OCI-LY3 (cell line): ENCODE data around the gene NRXN3.

ENCODE experiments used
- H2AFZ ChIP-seq: fragments of 200-600, 300-600 bp; shearing (Covaris generic); 2 replicates; pipeline ENCODE4 v1.6.0; 2014; ENCODE audit warnings: antibody characterized with exemption, low read depth, low read length
- H3K27ac ChIP-seq: fragments of 200-600, 300-600 bp; sonication (generic); 2 replicates; pipeline ENCODE4 v1.5.1; 2014; ENCODE audit warnings: mild to moderate bottlenecking, low read length, moderate library complexity, mixed read lengths
- H3K27me3 ChIP-seq: fragments of 200-600, 300-600 bp; sonication (generic); 2 replicates; pipeline ENCODE4 v1.6.1; 2014; ENCODE audit warnings: low read depth, low read length, mixed read lengths
- H3K36me3 ChIP-seq: fragments of 200-600, 300-600 bp; sonication (generic); replicated peaks from 2 replicates; pipeline ENCODE3; 2014; ENCODE audit warnings: low read depth, low read length, mixed read lengths
- H3K4me1 ChIP-seq: fragments of 300-600, 200-600 bp; sonication (generic); 2 replicates; pipeline ENCODE4 v1.6.1; 2014; ENCODE audit warnings: low read length, mixed read lengths
- H3K4me2 ChIP-seq: fragments of 200-600, 300-600 bp; sonication (generic); 2 replicates; pipeline ENCODE4 v1.6.1; 2014; ENCODE audit warnings: low read length, mixed read lengths
- H3K4me3 ChIP-seq: fragments of 300-600, 200-600 bp; sonication (generic); 2 replicates; pipeline ENCODE4 v1.5.1; 2014; ENCODE audit warnings: antibody characterized with exemption, mild to moderate bottlenecking, low read length, moderate library complexity
- H3K79me2 ChIP-seq: fragments of 300-600, 200-600 bp; shearing (Covaris generic); 2 replicates; pipeline ENCODE4 v1.6.1; 2014; ENCODE audit warnings: mild to moderate bottlenecking, low read length, mixed read lengths
- H3K9ac ChIP-seq: fragments of 300-600, 200-600 bp; shearing (Covaris generic); 2 replicates; pipeline ENCODE4 v1.6.0; 2014; ENCODE audit warnings: mild to moderate bottlenecking, low read length, moderate library complexity
- H3K9me3 ChIP-seq: fragments of 200-600, 300-600 bp; shearing (Covaris generic); 2 replicates; pipeline ENCODE4 v1.6.1; 2014; ENCODE audit warnings: low read length, mixed read lengths; ENCODE audit not compliant: insufficient read depth
- H4K20me1 ChIP-seq: fragments of 200-600, 300-600 bp; sonication (generic); 2 replicates; pipeline ENCODE4 v1.6.1; 2016; ENCODE audit warnings: low read length, mixed read lengths; ENCODE audit not compliant: insufficient read depth
- CTCF ChIP-seq: fragments of 200-600, 300-600 bp; sonication (generic); IDR thresholded peaks from 2 replicates; pipeline ENCODE4 v1.5.1; 2014; ENCODE audit warnings: antibody characterized with exemption, low read length, low read depth
- EZH2phosphoT487 ChIP-seq: fragments of 200-600 bp; shearing (Covaris generic); IDR thresholded peaks from 2 replicates; pipeline ENCODE4 v1.6.1; 2018; ENCODE audit warnings: antibody characterized with exemption, mixed run types, low read depth

The NRXN3 gene

GRCh38 chr14:79334272-79334671, 1164.1 kb downstream of the NRXN3 start:
- H3K27ac ChIP-seq = no peak overlapping the region
- H3K4me1 ChIP-seq = no peaks in the 10 kb centered on the region
- H4K20me1 ChIP-seq = no peaks in the 10 kb centered on the region
- H2AFZ ChIP-seq = no peak overlapping the region
- H3K36me3 ChIP-seq = no peaks in the 10 kb centered on the region
- no peak overlapping the region for H3K4me3 ChIP-seq
- H3K27me3 ChIP-seq = no peaks in the 10 kb centered on the region
- H3K79me2 ChIP-seq = no peaks in the 10 kb centered on the region
- no peak for TF ChIP-seq CTCF
- no peak for TF ChIP-seq EZH2phosphoT487
- no peak overlapping the region for H3K9ac ChIP-seq
- no peaks in the 10 kb centered on the region for H3K9me3 ChIP-seq
- no peak overlapping the region for H3K4me2 ChIP-seq

- no peaks in the 10 kb centered on the region for H3K4me1 ChIP-seq
- no peaks in the 10 kb centered on the region for H3K27me3 ChIP-seq
These were observed 1167.6 kb downstream of the NRXN3 start for GRCh38 chr14:79337761-79338160.

GRCh38 chr14:79342942-79343341, 1172.8 kb downstream of the NRXN3 start:
- Histone ChIP-seq H3K9me3 (no peaks in the 10 kb centered on the region), H3K4me1 (no peaks in the 10 kb centered on the region), H3K9ac (no peak overlapping the region), H3K27me3 (no peaks in the 10 kb centered on the region), H3K27ac (no peak overlapping the region), H3K36me3 (no peaks in the 10 kb centered on the region), H2AFZ (no peak overlapping the region), H3K79me2 (no peaks in the 10 kb centered on the region), H4K20me1 (no peaks in the 10 kb centered on the region), H3K4me3 (no peak overlapping the region), H3K4me2 (no peak overlapping the region)
- TF ChIP-seq EZH2phosphoT487 = no peak
- TF ChIP-seq CTCF = no peak

More at GRCh38 chr14:79337761-79338160, 1167.6 kb downstream of the NRXN3 start:
- no peak overlapping the region for H3K9ac ChIP-seq
- no peaks in the 10 kb centered on the region for H4K20me1 ChIP-seq
- no peak overlapping the region for H3K4me2 ChIP-seq
- TF ChIP-seq EZH2phosphoT487 = no peak
- TF ChIP-seq CTCF = no peak
- no peak overlapping the region for H3K27ac ChIP-seq
- no peak overlapping the region for H3K4me3 ChIP-seq
- no peaks in the 10 kb centered on the region for H3K36me3 ChIP-seq
- H2AFZ ChIP-seq = no peak overlapping the region
- no peaks in the 10 kb centered on the region for H3K9me3 ChIP-seq
- no peaks in the 10 kb centered on the region for H3K79me2 ChIP-seq

- TF ChIP-seq CTCF (no peak), EZH2phosphoT487 (no peak)
- H3K27ac ChIP-seq = no peak overlapping the region
- no peak overlapping the region for H3K9ac ChIP-seq
- H3K79me2 ChIP-seq = no peaks in the 10 kb centered on the region
- no peak overlapping the region for H3K4me3 ChIP-seq
- no peak overlapping the region for H3K4me2 ChIP-seq
- no peaks in the 10 kb centered on the region for H3K36me3 ChIP-seq
- no peaks in the 10 kb centered on the region for H4K20me1 ChIP-seq
- H3K9me3 ChIP-seq = no peaks in the 10 kb centered on the region
- no peaks in the 10 kb centered on the region for H3K27me3 ChIP-seq
- no peak overlapping the region for H2AFZ ChIP-seq
- H3K4me1 ChIP-seq = no peaks in the 10 kb centered on the region
These were observed 1180.8 kb downstream of the NRXN3 start for GRCh38 chr14:79351011-79351410.
